NCI-H748 (cell line): ENCODE data around the gene FRMD5.
A peak's percentile ranks its signal among the peaks of the same experiment; 100 is the strongest.

Source experiments
- DNase-seq: peaks from one replicate; lab custom pipeline; 2025; ENCODE audit not compliant: unreplicated experiment; lab: John Stamatoyannopoulos, UW

The FRMD5 gene

GRCh38 chr15:43931790-43932435 is 263.2 kb downstream of the FRMD5 start:
- no peak for DNase-seq

- no peak for DNase-seq
These were observed 264.0 kb downstream of the FRMD5 start for GRCh38 chr15:43931119-43931518.

DNA sequence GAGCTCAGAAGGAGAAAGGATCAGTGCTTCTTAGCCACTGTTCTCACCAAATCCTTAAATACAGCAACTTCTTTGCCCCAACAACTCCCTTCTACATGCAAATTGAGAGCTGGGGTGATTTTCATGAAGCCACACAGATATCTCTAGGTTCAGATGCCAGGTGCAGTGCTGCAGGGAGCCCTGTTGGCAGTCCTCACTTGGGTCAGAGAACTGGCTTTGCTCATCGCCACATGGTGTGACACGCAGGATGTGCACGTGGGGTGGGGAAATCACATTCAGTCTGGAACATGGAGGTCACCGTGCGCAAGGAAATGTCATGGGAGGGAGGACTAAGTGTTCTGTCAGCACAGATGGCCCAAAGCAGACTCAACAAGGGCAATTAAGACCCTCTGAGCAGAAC is 264.5 kb downstream of the FRMD5 start:
- DNase-seq: no peak

DNA sequence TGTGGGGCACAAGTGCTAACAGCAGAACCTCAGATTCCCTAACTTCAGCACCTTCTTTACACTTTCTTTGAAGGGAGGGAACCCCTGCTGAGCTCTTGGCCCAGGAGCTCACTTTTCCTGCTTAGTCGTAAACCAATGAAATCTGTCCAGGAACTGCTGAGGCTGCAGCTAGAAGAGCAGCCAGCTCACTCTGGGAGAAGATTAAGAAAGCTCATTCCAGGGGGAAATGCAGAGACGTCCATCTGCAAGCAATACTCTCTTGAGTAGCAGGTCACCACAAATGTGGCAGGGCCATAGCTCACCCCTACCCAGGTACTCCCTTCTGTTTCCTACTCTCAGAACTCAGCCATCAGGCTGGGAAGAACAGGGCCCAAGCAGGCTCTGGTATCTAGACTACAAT is 265.0 kb downstream of the FRMD5 start:
- no peak for DNase-seq

GRCh38 chr15:43928152-43928551 is 266.9 kb downstream of the FRMD5 start:
- no peak for DNase-seq

- DNase-seq: no peak
These were observed 267.9 kb downstream of the FRMD5 start for GRCh38 chr15:43927203-43927602.

DNA sequence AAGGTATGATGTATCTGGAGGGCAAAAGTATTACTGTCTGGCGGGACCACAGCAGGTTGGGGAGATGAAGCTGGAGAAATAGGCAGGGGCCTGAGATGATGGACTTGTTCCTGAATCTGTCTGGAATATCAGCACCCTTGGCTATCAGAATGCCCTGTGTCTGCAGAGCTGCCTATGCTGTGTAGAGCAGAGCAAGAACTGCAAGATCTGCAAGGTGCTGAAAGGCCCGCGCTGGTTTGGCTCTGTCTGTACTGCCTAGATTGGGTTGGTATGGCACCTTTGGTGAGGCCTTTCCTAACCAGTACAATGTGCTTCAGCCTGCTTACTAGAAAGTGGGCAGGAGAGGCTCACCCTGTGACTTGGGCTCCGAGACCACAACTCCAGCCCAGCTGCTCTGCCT is 271.5 kb downstream of the FRMD5 start:
- DNase-seq: no peak

GRCh38 chr15:43922021-43922420 is 273.1 kb downstream of the FRMD5 start:
- no peak for DNase-seq

DNA sequence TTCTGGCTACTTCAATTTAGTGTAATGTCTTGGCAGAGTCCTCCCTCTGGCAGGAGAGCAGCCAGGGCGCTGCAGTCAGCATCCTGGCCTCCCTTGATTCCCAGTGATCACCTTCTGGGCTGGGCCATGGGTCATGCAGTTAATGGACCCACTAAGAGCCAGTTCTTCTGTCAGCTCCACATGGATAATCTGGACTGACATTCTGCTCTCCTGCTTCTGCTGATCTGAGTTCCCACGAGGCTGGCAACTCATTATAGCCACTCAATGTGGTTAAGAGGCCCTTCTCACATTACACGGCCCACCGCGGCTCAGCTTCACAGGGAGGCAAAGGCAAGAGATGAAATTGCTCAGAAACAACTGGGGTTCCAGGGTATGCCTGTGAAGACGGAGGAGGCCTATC is 274.3 kb downstream of the FRMD5 start:
- DNase-seq: peak; percentile 2

- DNase-seq: no peak
These were observed 274.8 kb downstream of the FRMD5 start for GRCh38 chr15:43920254-43920600.

DNA sequence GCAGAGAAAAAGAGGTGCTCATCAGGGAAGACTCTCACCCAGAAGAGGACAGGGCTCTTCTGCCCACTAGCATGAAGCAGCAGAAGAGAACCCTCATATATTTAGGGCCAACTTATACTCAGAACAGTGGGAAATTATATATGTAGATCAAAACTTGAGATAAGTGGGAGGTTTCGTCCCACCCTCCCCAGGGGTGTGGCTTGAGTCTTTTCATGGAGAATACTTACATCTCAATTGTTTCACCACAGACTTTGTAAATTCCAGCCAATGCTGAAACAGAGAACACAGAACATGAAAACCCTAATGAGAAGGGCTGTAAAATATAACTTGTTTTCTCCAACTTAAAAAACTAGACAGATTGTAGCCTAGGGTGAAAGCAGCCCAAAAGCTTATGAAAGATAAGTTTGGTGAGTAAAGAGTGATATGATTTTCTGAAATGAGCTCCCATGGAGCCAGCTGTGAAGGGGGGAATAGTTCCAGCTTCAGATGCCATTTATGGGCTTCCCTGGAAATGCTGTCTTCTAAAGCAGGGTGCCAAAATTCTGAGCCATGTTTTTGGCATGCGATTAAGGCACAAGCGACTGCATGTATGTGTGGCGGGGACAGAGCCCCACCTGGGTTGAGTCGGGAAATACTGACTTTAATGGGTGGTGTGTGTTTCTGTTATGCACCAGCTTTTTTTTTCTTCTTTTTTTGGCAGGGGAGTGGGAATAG is 275.4 kb downstream of the FRMD5 start:
- DNase-seq: no peak

GRCh38 chr15:43918717-43919116 is 276.4 kb downstream of the FRMD5 start:
- DNase-seq: no peak

GRCh38 chr15:43916326-43916660 is 278.8 kb downstream of the FRMD5 start:
- no peak for DNase-seq

DNA sequence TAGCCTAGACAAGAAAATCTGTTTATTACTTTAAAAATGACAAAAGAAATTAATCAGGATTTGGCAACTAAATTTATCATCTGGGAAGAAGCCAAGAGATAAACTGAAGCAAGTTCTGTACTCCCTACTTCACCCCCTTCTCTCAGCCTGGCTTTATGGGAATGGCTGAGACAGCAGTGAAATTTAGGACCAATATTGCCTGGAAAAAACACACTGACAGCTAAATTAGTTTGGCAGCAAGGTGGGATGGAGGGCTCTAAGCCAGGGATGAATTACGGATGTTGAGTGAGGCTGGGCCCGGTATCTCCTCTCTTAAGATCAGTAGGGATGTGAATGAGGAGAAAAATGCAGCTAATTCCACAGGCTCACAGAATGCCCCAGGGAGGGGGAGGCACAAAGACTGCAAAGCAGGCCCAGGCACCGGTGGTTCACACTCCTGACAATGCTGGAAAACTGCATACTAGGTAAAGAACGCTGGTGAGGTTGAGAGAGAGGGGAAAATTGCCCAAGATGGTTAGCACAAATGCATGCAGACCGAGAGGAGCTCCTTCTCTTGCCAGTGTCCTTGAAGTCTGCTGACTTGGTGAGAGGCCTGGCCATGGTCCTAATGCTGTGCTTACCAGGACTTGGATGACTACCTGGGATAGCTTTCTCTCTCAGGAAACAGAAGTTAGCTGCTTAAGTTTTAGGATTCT is 279.3 kb downstream of the FRMD5 start:
- no peak for DNase-seq

GRCh38 chr15:43913941-43914340 is 281.1 kb downstream of the FRMD5 start:
- DNase-seq: no peak

DNA sequence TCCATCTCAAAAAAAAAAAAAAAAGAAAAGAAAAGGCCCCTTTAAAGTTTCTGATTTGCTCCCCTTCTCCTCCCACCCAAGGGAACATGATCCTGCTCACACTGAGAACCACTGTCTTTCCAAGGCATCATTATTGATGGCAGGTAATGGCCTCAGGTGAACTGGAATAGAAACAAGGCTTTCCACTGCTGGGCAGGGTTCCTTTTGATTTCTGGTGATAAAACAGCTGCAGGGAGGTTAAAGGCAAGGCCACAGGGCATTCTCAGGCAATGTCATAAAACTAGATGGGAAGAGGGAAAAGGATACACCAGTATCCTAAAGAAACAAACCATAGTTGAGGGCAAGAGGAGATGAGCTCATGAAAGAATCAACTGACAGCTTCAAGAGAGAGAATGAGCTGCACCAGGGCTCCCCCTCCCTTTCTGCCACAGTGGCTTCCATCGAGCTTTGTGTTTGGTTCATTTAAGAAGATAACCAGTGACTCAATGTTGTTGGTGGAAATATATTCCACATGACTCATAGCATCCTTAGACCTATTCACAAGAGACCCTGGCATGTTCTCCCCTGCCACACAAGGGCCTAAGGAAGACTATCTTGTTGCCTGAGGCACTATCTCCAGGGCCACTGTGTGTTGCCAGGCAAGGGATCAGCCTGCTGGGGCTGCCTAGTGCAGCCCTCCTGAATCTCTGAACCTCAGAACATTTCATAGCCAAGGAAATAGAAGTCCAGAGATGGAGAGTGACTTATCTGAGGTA is 281.9 kb downstream of the FRMD5 start:
- DNase-seq: no peak

- DNase-seq: no peak
These were observed 282.9 kb downstream of the FRMD5 start for GRCh38 chr15:43912208-43912607.

- DNase-seq: no peak
These were observed 283.8 kb downstream of the FRMD5 start for GRCh38 chr15:43911235-43911781.

- no peak for DNase-seq
These were observed 286.5 kb downstream of the FRMD5 start for GRCh38 chr15:43908516-43909050.

DNA sequence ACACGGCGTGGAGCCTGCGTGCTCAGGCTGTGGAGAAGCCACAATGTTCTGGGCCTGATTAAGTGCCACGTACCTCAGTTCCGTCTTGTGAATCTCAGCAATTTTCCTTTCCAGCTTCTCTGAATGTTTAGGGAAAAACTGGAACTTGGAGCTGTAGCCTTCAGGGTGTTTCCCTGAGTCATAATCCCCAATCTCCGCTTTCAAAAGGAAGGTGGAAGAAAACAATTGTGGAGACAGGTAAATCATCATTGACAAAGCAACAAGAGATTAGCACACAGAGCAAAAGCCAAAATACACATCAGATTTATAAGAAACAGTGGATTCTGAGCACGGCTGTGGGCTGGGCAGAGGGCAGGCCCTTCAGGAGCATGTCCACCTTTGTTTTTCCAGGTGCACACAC is 289.3 kb downstream of the FRMD5 start:
- no peak for DNase-seq

- DNase-seq: peak; percentile 65
These were observed 291.2 kb downstream of the FRMD5 start for GRCh38 chr15:43903864-43904290.
